ENCODE results near the gene FHL2. TPM values are rescaled to one million over a fixed set of nuclear protein-coding genes. Genes with fewer than 3 reads are reported as not detected.

Gene FHL2
- total RNA-seq, 1 donor from 2014 or later, result 18.5 TPM

DNA sequence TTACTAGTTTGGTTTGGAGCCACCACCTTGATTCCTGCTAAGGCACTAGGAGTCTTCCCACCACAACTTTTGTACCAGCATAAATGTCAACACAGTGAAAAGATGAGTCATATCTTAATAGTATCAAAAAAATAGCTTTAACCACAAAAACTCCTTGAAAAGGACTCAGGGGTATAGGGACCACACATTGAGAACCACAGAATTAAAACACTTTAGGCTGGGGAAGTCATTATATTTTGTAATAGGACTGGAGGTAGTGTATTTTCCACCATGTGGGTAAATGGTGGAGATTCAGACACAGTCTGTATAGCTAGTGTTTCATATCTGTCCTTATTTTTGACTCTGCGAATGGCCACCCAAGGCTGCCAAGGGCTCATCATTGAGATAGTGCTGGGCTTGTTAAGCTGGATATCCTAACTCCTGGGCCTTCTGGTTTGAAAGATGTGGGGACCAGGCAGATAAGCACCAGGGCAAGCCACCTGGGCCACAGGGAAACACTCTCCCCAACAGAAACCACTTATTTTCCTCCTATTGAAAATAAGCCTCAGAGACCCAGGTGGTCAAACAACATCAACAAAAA lies 19.1 kb upstream of the FHL2 start:
- Mint-ChIP-seq H3K27ac (ENCODE audit: unreplicated experiment) (no peak overlapping the region), H3K4me3 (ENCODE audit: unreplicated experiment) (no peak overlapping the region), H3K27me3 (ENCODE audit: unreplicated experiment) (no peaks in the 10 kb centered on the region), H3K4me1 (ENCODE audit: unreplicated experiment) (peaks cover 4% of the 10 kb centered on the region), H3K9me3 (ENCODE audit: unreplicated experiment) (no peaks in the 10 kb centered on the region), H3K36me3 (ENCODE audit: low read depth, unreplicated experiment) (peaks cover 2% of the 10 kb centered on the region)
- TF ChIP-seq, protein P1, sequence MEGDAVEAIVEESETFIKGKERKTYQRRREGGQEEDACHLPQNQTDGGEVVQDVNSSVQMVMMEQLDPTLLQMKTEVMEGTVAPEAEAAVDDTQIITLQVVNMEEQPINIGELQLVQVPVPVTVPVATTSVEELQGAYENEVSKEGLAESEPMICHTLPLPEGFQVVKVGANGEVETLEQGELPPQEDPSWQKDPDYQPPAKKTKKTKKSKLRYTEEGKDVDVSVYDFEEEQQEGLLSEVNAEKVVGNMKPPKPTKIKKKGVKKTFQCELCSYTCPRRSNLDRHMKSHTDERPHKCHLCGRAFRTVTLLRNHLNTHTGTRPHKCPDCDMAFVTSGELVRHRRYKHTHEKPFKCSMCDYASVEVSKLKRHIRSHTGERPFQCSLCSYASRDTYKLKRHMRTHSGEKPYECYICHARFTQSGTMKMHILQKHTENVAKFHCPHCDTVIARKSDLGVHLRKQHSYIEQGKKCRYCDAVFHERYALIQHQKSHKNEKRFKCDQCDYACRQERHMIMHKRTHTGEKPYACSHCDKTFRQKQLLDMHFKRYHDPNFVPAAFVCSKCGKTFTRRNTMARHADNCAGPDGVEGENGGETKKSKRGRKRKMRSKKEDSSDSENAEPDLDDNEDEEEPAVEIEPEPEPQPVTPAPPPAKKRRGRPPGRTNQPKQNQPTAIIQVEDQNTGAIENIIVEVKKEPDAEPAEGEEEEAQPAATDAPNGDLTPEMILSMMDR (IDR thresholded peaks at IDR 0.05; ENCODE audit: unreplicated experiment), result no peak
- no peak for DNase-seq (ENCODE audit: low spot score)

DNA sequence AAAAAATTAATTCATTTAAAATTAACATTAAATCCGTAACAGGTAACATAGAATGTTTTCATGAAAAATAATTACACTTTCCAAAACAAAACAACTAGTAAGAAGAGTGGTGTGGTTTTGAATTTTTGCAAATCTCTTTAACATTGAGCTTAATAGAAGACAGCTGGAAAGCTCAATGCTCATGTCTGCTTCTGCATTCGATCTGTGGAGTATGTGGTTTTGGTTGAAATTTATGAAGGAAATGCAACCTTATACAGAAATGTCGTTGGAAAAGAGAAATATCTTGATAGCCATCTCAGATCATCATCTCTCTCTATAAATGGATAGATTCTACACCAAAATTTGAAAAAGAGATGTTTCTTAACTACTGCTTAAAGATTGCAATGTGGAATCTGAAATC lies 17.3 kb upstream of the FHL2 start:
- no peak overlapping the region for H3K27ac Mint-ChIP-seq (ENCODE audit: unreplicated experiment)
- H3K27me3 Mint-ChIP-seq (ENCODE audit: unreplicated experiment), result no peaks in the 10 kb centered on the region
- no peaks in the 10 kb centered on the region for H3K9me3 Mint-ChIP-seq (ENCODE audit: unreplicated experiment)
- peaks cover 2% of the 10 kb centered on the region for H3K4me1 Mint-ChIP-seq (ENCODE audit: unreplicated experiment)
- TF ChIP-seq, protein P1 (IDR thresholded peaks at IDR 0.05; ENCODE audit: unreplicated experiment), result no peak
- H3K36me3 Mint-ChIP-seq (ENCODE audit: low read depth, unreplicated experiment), result peaks cover under 1% of the 10 kb centered on the region
- no peak overlapping the region for H3K4me3 Mint-ChIP-seq (ENCODE audit: unreplicated experiment)
- DNase-seq (ENCODE audit: low spot score), result no peak

DNA sequence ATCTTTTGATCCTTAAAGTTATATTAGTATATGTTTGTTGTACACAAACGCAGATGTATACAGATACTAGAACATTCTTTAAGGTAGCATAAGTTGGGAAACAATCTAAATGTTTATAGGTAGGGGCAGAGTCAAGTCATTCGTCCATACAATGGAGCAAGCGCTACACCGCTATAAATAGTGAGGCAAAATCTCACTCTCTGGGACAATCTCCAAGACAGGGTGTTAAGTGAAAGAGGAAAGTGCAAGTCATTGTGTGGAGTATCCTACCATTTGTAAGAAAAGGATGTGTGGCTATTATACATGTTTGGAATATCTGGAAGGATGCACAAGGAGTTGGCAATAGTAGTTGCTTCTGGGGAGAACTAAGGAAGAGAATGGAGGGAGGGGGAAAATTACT lies 16.2 kb upstream of the FHL2 start:
- DNase-seq (ENCODE audit: low spot score), result no peak
- Mint-ChIP-seq H3K4me1 (ENCODE audit: unreplicated experiment) (peaks cover 2% of the 10 kb centered on the region), H3K27ac (ENCODE audit: unreplicated experiment) (no peak overlapping the region), H3K9me3 (ENCODE audit: unreplicated experiment) (no peaks in the 10 kb centered on the region), H3K27me3 (ENCODE audit: unreplicated experiment) (no peaks in the 10 kb centered on the region), H3K36me3 (ENCODE audit: low read depth, unreplicated experiment) (no peaks in the 10 kb centered on the region), H3K4me3 (ENCODE audit: unreplicated experiment) (no peak overlapping the region)
- TF ChIP-seq, protein P1 (IDR thresholded peaks at IDR 0.05; ENCODE audit: unreplicated experiment), result no peak

DNA sequence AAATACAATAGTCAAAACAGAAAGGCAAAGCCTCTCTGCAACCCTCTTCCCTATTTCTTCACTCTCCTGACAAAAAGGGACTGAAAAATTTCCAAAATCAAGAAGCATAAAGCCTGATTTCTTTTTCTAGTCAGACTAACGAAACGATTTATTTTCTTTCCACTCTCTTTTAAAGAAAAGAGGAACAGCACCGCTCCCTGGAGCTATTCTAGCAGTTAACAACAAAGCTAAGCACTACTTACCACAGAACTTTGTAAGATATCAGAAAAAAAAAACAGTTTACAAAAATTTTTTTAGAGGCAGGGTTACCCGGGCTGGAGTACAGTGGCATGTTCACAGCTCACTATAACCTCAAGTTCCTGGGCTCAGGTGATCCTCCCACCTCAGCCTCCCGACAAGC lies 14.4 kb upstream of the FHL2 start:
- Mint-ChIP-seq H3K27ac (ENCODE audit: unreplicated experiment) (no peak overlapping the region), H3K36me3 (ENCODE audit: low read depth, unreplicated experiment) (no peaks in the 10 kb centered on the region), H3K4me1 (ENCODE audit: unreplicated experiment) (peaks cover 2% of the 10 kb centered on the region), H3K4me3 (ENCODE audit: unreplicated experiment) (no peak overlapping the region), H3K9me3 (ENCODE audit: unreplicated experiment) (no peaks in the 10 kb centered on the region), H3K27me3 (ENCODE audit: unreplicated experiment) (no peaks in the 10 kb centered on the region)
- TF ChIP-seq, protein P1 (IDR thresholded peaks at IDR 0.05; ENCODE audit: unreplicated experiment), result no peak
- no peak for DNase-seq (ENCODE audit: low spot score)

DNA sequence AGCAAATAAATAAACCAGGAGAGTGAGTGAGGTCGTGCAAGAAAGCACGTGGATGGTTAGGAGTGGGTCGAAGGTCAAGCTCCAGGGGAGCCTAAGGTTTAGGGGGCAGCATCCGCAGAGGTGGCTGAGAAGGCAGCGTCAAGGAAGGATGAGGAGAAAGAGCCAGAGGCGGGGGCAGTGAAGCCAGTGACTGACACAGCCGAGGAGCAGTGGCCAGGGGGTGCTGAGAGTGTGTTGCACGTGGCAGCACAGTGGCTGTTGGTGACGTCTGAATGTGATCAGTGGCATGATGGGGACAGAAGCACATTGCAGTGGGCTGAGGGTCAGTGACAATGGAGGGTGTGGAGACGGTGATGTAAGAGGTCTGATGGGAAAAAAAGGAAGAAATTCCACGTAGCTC lies 13.7 kb upstream of the FHL2 start:
- Mint-ChIP-seq H3K9me3 (ENCODE audit: unreplicated experiment) (no peaks in the 10 kb centered on the region), H3K4me1 (ENCODE audit: unreplicated experiment) (peaks cover 6% of the 10 kb centered on the region), H3K27ac (ENCODE audit: unreplicated experiment) (no peak overlapping the region), H3K36me3 (ENCODE audit: low read depth, unreplicated experiment) (no peaks in the 10 kb centered on the region), H3K4me3 (ENCODE audit: unreplicated experiment) (no peak overlapping the region), H3K27me3 (ENCODE audit: unreplicated experiment) (no peaks in the 10 kb centered on the region)
- DNase-seq (ENCODE audit: low spot score), result no peak
- TF ChIP-seq, protein P1 (IDR thresholded peaks at IDR 0.05; ENCODE audit: unreplicated experiment), result no peak
